ENCODE measurements around the gene ATP10D.
A peak's percentile ranks its signal among the peaks of the same experiment; 100 is the strongest.
"Not testable (repeated sequence)": the region's sequence is repeated elsewhere in the genome, so short reads cannot be mapped to it uniquely, and the experiment has no call there.

ATP10D gene

GRCh38 chr4:47490550-47490949 is 5.5 kb downstream of the ATP10D start:
- DNase-seq = no peak

- no peak for DNase-seq
Measured at GRCh38 chr4:47493238-47494123, 8.4 kb downstream of the ATP10D start.

GRCh38 chr4:47494124-47494430 is 9.0 kb downstream of the ATP10D start:
- no peak for DNase-seq

GRCh38 chr4:47498899-47499298 is 13.8 kb downstream of the ATP10D start:
- no peak for DNase-seq

- DNase-seq = peak; percentile 9
Measured at GRCh38 chr4:47499700-47500099, 14.6 kb downstream of the ATP10D start.

- DNase-seq = no peak
Measured at GRCh38 chr4:47500776-47501175, 15.7 kb downstream of the ATP10D start.

- no peak for DNase-seq
Measured at GRCh38 chr4:47505147-47505546, 20.1 kb downstream of the ATP10D start.

- DNase-seq = no peak
Measured at GRCh38 chr4:47505666-47506065, 20.6 kb downstream of the ATP10D start.

- DNase-seq = peak; percentile 11
Measured at GRCh38 chr4:47510506-47511143, 25.6 kb downstream of the ATP10D start.

GRCh38 chr4:47513461-47513860 is 28.4 kb downstream of the ATP10D start:
- DNase-seq = no peak

- DNase-seq = no peak
Measured at GRCh38 chr4:47519239-47519883, 34.3 kb downstream of the ATP10D start.

- no peak for DNase-seq
Measured at GRCh38 chr4:47525154-47525819, 40.2 kb downstream of the ATP10D start.

GRCh38 chr4:47526281-47526680 is 41.2 kb downstream of the ATP10D start:
- DNase-seq = no peak

GRCh38 chr4:47528646-47529045 is 43.6 kb downstream of the ATP10D start:
- DNase-seq = not testable (repeated sequence)

GRCh38 chr4:47530801-47531200 is 45.7 kb downstream of the ATP10D start:
- DNase-seq = no peak

- peak; percentile 29 for DNase-seq
Measured at GRCh38 chr4:47531241-47531953, 46.3 kb downstream of the ATP10D start.

- no peak for DNase-seq
Measured at GRCh38 chr4:47531954-47532321, 46.9 kb downstream of the ATP10D start.

GRCh38 chr4:47532658-47533057 is 47.6 kb downstream of the ATP10D start:
- DNase-seq = no peak

GRCh38 chr4:47533689-47534347 is 48.7 kb downstream of the ATP10D start:
- DNase-seq = no peak

- no peak for DNase-seq
Measured at GRCh38 chr4:47534772-47535171, 49.7 kb downstream of the ATP10D start.

- no peak for DNase-seq
Measured at GRCh38 chr4:47535567-47536147, 50.6 kb downstream of the ATP10D start.

GRCh38 chr4:47536966-47537365 is 51.9 kb downstream of the ATP10D start:
- no peak for DNase-seq
